ENCODE measurements around the gene CYP2W1. TPM values are rescaled to one million over a fixed set of nuclear protein-coding genes. Genes with fewer than 3 reads are reported as not detected.

CYP2W1 gene
- total and polyA plus RNA-seq, 8 donors = 0.12 to 0.76 (median 0.35) TPM; not detected in 1

DNA sequence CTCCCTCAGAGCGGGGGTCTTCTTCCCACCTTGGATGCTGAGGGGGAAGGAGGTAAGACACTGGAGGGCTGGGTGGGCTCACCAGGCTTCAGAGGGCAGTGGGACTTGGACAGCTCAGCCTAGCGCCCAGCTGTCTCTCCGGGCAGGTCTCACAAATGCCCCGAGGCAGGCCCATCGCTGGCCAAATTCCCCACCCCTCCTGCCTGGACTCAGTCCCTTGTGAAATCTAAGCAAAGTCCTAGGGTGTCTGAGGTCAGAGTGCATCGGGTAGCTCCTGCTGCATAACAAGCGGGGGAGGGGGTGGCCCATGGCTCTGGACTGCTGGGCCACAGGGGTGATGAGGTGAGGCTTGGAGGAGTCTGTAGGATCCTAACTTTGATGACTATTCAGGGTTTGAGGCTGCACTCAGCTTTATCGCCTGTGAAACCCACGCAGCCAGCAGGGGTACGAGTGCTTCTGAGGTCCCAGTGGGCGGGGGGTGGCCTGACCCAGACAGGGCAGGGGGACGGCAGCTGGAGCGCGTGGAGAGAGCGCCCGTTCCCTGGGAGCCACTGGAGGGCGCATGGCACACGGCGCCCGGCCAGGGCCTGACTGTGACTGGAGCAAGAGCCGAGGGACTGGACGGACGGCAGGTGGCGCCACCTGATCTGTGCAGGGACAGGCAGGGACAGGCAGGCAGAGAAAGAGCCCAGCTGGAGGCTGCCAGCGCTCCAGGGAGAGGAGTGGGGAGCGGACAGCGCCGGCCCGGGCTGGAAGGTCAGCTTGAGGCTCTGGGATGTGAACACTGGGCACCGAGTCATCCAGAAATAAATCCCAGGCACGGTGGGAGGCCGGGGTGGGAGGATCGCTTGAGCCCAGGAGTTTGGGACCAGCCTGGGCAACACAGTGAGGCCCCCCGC, 10.0 kb downstream of the CYP2W1 start:
- Histone ChIP-seq H3K36me3 (peaks cover 0 to 7% (median 0%) of the 10 kb centered on the region in 3 donors), H3K4me3 (no peak overlapping the region), H3K9me3 (no peaks in the 10 kb centered on the region), H3K27ac (no peak overlapping the region), H3K27me3 (no peaks in the 10 kb centered on the region), H3K4me1 (no peaks in the 10 kb centered on the region)
- no peak for FAIRE-seq
- intact Hi-C loops (cut with DNase I) = loop anchor here (5.0 to 10.0 kb wide), 3 partner anchors 69 to 152 kb away; no protein-coding TSS in a partner anchor
- WGBS, 2 donors = 18 to 20% methylated on average over 34 of the region's 34 CpGs
- DNase-seq = peak; percentile 96 to 100 (median 98)
- peak; percentile 94 to 98 (median 97) for ATAC-seq
- TF ChIP-seq, protein P1, sequence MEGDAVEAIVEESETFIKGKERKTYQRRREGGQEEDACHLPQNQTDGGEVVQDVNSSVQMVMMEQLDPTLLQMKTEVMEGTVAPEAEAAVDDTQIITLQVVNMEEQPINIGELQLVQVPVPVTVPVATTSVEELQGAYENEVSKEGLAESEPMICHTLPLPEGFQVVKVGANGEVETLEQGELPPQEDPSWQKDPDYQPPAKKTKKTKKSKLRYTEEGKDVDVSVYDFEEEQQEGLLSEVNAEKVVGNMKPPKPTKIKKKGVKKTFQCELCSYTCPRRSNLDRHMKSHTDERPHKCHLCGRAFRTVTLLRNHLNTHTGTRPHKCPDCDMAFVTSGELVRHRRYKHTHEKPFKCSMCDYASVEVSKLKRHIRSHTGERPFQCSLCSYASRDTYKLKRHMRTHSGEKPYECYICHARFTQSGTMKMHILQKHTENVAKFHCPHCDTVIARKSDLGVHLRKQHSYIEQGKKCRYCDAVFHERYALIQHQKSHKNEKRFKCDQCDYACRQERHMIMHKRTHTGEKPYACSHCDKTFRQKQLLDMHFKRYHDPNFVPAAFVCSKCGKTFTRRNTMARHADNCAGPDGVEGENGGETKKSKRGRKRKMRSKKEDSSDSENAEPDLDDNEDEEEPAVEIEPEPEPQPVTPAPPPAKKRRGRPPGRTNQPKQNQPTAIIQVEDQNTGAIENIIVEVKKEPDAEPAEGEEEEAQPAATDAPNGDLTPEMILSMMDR (IDR thresholded peaks at IDR 0.05) = peak; percentile 98 to 100 (median 98)

DNA sequence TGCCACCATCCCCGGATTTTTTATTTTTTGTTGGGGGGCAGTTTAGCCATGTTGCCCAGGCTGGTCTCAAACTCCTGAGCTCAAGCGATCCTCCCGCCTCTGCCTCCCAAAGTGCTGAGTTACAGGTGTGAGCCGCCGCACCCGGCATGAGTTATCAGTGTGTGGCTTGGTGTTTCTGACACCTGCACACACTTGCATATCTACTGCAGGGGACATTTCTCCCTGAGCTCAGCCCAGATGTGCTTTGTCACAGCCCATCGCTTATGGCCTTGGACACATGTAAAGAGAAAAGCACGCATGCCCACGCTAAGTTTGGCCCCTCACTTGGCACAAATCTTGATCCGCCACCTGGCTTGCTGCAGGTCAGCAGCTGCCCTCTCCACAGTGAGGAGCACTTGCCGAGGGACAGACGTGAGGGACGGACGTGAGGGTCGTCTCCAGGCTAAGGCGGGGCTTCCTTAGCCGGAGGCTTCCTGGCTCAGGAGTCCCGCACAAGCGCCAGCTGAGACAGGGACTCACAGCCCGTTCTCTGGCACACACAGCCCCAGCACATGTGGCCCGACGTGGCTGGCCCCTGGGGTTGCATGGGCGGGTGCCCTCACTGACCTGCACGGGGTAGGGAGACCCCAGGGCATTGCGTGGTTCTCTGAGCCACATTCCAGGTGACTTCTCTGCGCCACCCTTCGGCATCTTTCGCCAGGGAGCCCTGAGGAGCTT, 11.8 kb downstream of the CYP2W1 start:
- no peaks in the 10 kb centered on the region for H3K9me3 ChIP-seq
- H3K27me3 ChIP-seq = no peaks in the 10 kb centered on the region
- intact Hi-C loops (cut with DNase I) = loop anchor here (5.0 to 10.0 kb wide), 3 partner anchors 68 to 150 kb away; no protein-coding TSS in a partner anchor
- FAIRE-seq (no peak), DNase-seq (peak in 2 of 6 donors; percentile 35 to 67), ATAC-seq (no peak)
- H3K4me1 ChIP-seq = no peaks in the 10 kb centered on the region
- no peak overlapping the region for H3K27ac ChIP-seq
- no peak overlapping the region for H3K4me3 ChIP-seq
- WGBS, 2 donors = 59 to 63% methylated on average over 28 of the region's 28 CpGs
- peaks cover 0 to 7% (median 5%) of the 10 kb centered on the region in 3 donors for H3K36me3 ChIP-seq
- TF ChIP-seq, protein P1 (IDR thresholded peaks at IDR 0.05) = no peak

DNA sequence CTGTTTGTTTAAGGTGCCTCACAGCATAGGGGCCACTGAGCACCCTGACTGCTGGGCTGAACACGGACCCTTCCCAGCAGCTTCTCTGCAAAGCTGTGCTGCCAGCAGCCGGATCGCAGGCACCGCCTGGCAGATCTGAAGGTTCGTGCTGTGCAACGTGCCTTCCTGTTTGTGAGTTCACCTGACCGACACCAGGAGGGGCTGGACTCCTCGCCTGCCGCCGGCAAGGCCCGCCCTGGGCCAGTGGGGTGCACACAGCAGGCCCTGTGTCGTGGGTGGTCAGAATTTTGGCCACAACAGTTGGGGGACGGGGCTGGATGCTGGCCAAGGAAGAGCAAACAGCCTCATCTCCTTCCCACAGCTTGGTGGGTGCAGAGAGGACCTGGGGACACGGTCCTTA, 12.6 kb downstream of the CYP2W1 start:
- Histone ChIP-seq H3K4me1 (no peaks in the 10 kb centered on the region), H3K27ac (no peak overlapping the region), H3K27me3 (no peaks in the 10 kb centered on the region), H3K36me3 (peaks cover 0 to 7% (median 7%) of the 10 kb centered on the region in 3 donors), H3K4me3 (no peak overlapping the region), H3K9me3 (no peaks in the 10 kb centered on the region)
- ATAC-seq (no peak), FAIRE-seq (no peak), DNase-seq (peak in 2 of 6 donors; percentile 45 to 60)
- TF ChIP-seq, protein P1 (IDR thresholded peaks at IDR 0.05) = no peak
- 89 to 94% methylated on average over 14 of the region's 14 CpGs for WGBS, 2 donors
- intact Hi-C loops (cut with DNase I) = loop anchor here in 1 of 3 donors (5.0 to 10.0 kb wide), 2 partner anchors 67 to 149 kb away; no protein-coding TSS in a partner anchor

DNA sequence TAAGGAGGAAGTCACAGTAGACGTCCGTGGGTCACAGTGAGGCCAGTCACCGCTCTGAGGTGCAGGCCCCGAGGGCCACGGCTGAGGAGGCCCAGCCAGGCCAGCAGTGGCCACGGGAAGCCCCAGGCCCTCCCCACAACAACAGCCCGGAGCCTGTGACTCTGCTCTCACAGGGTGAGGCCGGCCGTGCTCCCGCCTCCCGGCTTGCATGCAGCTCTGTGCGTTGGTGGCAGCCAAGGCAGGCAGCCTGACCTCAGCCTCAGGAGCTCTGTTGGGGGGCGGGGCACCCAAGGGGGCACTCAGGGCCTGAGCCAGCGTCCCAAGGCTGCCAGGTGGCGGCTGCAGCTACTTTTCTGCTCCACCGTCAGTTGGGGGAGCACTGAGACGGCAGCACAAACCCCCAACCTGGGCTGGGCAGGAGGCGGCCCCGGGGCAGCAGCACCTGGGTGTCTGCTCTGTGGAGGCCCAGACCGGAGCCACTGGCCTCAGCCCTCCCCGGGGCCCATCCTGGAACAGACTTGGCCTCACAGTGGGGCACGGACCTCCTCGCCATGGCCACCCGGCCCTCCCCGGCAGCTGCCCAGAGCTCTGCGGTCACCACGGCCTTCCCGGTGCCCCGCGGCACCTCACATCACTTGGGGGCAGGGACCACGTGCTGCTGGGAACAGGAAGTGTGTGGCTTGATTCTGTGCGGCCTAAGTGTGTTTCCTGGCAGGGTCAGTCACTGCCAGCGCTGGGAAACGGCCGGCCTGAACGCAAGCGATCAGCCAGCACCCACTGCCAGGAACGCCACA, 13.3 kb downstream of the CYP2W1 start:
- peak in 2 of 6 donors; percentile 34 to 77 for DNase-seq
- ATAC-seq = no peak
- H3K27me3 ChIP-seq = no peaks in the 10 kb centered on the region
- H3K27ac ChIP-seq = no peak overlapping the region
- WGBS, 2 donors = 91 to 92% methylated on average over 37 to 38 of the region's 38 CpGs
- TF ChIP-seq, protein P1 (IDR thresholded peaks at IDR 0.05) = no peak
- no peak for FAIRE-seq
- peaks cover 0 to 7% (median 7%) of the 10 kb centered on the region in 3 donors for H3K36me3 ChIP-seq
- no peaks in the 10 kb centered on the region for H3K4me1 ChIP-seq
- intact Hi-C loops (cut with DNase I) = loop anchor here in 1 of 3 donors (5.0 to 10.0 kb wide), 2 partner anchors 66 to 149 kb away; no protein-coding TSS in a partner anchor
- H3K9me3 ChIP-seq = no peaks in the 10 kb centered on the region
- H3K4me3 ChIP-seq = no peak overlapping the region

Measured in pancreas (tissue), 10 donors.